Measurements from ENCODE around the gene DDT. TPM values are rescaled to one million over a fixed set of nuclear protein-coding genes. Genes with fewer than 3 reads are reported as not detected.
A peak's percentile ranks its signal among the peaks of the same experiment; 100 is the strongest.
"Not testable (repeated sequence)": the region's sequence is repeated elsewhere in the genome, so short reads cannot be mapped to it uniquely, and the experiment has no call there.

Gene DDT
- total and polyA plus RNA-seq, 10 of the 15 experiments (the other 5 are each of a cell fraction or from before 2014, with no cell fraction given) = 25.1 to 408 (median 202) TPM

DNA sequence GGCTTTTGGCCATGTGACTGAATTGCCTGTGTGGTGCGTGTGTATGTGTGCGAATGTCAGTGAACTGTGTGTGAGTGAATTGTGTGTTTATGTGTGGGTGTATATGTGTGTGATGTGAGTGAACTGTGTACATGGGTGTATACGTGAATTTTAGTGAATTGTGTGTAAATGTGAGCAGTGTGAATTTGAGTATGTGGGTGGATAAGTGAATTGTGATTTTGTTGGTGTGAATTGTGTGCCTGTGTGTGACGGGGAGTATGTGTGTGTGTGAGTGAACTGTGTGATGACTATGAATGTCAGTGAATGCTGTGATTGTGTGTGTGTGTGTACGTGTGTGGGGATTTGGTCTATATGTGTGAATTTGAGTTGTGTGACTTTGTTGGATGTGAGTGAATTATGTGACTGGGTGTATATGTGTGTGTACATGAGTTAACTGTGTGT, 4.0 kb downstream of the DDT start (continued):
- TF ChIP-seq, protein P1, sequence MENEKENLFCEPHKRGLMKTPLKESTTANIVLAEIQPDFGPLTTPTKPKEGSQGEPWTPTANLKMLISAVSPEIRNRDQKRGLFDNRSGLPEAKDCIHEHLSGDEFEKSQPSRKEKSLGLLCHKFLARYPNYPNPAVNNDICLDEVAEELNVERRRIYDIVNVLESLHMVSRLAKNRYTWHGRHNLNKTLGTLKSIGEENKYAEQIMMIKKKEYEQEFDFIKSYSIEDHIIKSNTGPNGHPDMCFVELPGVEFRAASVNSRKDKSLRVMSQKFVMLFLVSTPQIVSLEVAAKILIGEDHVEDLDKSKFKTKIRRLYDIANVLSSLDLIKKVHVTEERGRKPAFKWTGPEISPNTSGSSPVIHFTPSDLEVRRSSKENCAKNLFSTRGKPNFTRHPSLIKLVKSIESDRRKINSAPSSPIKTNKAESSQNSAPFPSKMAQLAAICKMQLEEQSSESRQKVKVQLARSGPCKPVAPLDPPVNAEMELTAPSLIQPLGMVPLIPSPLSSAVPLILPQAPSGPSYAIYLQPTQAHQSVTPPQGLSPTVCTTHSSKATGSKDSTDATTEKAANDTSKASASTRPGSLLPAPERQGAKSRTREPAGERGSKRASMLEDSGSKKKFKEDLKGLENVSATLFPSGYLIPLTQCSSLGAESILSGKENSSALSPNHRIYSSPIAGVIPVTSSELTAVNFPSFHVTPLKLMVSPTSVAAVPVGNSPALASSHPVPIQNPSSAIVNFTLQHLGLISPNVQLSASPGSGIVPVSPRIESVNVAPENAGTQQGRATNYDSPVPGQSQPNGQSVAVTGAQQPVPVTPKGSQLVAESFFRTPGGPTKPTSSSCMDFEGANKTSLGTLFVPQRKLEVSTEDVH (IDR thresholded peaks at IDR 0.05; ENCODE audit: low read depth, partially characterized antibody) = no peak
- no peak for TF ChIP-seq IRF4 (IDR thresholded peaks at IDR 0.05; ENCODE audit: low read depth, low read length)
- TF ChIP-seq CREB1 (IDR thresholded peaks at IDR 0.05; ENCODE audit: low read depth) = no peak
- no peak for TF ChIP-seq MYB (IDR thresholded peaks at IDR 0.05; ENCODE audit: borderline replicate concordance, low read depth, low read length)
- TF ChIP-seq EED (IDR thresholded peaks at IDR 0.05; ENCODE audit: low read depth) = no peak
- peak; percentile 37; the same call in 1 of the 2 replicates for TF ChIP-seq PML (IDR thresholded peaks at IDR 0.05; ENCODE audit: low read length)
- TF ChIP-seq, protein P2, sequence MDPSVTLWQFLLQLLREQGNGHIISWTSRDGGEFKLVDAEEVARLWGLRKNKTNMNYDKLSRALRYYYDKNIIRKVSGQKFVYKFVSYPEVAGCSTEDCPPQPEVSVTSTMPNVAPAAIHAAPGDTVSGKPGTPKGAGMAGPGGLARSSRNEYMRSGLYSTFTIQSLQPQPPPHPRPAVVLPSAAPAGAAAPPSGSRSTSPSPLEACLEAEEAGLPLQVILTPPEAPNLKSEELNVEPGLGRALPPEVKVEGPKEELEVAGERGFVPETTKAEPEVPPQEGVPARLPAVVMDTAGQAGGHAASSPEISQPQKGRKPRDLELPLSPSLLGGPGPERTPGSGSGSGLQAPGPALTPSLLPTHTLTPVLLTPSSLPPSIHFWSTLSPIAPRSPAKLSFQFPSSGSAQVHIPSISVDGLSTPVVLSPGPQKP (IDR thresholded peaks at IDR 0.05; ENCODE audit: low read depth, low read length) = no peak

- intact Hi-C loops (cut with micrococcal nuclease; ENCODE audit: unreplicated experiment) = no loop called here
- DNase-seq (ENCODE audit: low read depth, low spot score) = no peak
Observed at GRCh38 chr22:23969071-23969470, 5.2 kb downstream of the DDT start.

DNA sequence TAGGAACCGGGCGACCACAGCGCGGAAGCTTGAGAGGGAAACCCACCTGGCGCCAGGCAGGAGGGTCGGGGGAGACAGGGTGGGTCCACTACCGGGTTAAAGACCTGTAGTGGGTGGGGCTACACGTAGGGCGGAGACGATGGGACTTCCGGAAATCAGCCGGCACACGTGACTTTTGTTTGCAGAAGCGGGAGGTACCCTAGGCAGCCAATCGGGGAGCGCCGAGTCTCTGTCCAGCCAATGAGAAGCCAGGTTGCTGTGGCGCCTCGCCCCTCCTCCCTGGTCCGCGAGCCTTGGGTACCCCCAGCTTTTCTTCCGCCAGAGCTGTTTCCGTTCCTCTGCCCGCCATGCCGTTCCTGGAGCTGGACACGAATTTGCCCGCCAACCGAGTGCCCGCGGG, 7.7 kb downstream of the DDT start, which contains the start of gene DDTL:
DDTL (plus strand) TSS at position 321 of the 400 bp plus-strand sequence; CDS start at position 348, 27 bp downstream.
- H3K4me1 ChIP-seq (ENCODE audit: control insufficient read depth, insufficient read depth, low read length); H3K9ac ChIP-seq (ENCODE audit: control insufficient read depth, insufficient read depth, low read length); H2AFZ ChIP-seq (ENCODE audit: control insufficient read depth, low read depth, low read length); H3K27ac ChIP-seq (ENCODE audit: control insufficient read depth, insufficient read depth); H4K20me1 ChIP-seq (ENCODE audit: control insufficient read depth, insufficient read depth); intact Hi-C loops (cut with micrococcal nuclease; ENCODE audit: unreplicated experiment); CTCF ChIA-PET; DNase-seq (ENCODE audit: low read depth, low spot score); H3K9me3 ChIP-seq (replicated peaks; ENCODE audit: control insufficient read depth, insufficient read depth, low read length); H3K4me2 ChIP-seq (ENCODE audit: control insufficient read depth, insufficient read depth); BruUV-seq (replicated peaks); RAD21 ChIA-PET (ENCODE audit: unreplicated experiment); H3K27me3 ChIP-seq (replicated peaks in 1 of 2; ENCODE audit: control insufficient read depth in 2 of 2, insufficient read depth in 2 of 2, low read length in 1 of 2); SMC1A ChIA-PET (ENCODE audit: uncharacterized antibody, unreplicated experiment); in situ Hi-C loops (cut with MboI); H3K79me2 ChIP-seq (ENCODE audit: control insufficient read depth, insufficient read depth, low read length); H3K4me3 ChIP-seq; POLR2A ChIA-PET: not testable (repeated sequence)
- FAIRE-seq (peak; percentile 99), ATAC-seq (peak; percentile 99)
- H3K36me3 ChIP-seq (ENCODE audit: control insufficient read depth in 2 of 2, insufficient read depth in 2 of 2, low read length in 1 of 2) = peaks cover 9 to 21% of the 10 kb centered on the region in 2 experiments
- WGBS (ENCODE audit: insufficient coverage, insufficient replicate concordance, low lambda C conversion rate, missing lambda C conversion rate) = no CpG with 5 or more reads among the region's 30 CpGs

More at GRCh38 chr22:23969071-23969470, 5.2 kb downstream of the DDT start:
- Histone ChIP-seq H3K27me3 (replicated peaks in 1 of 2; ENCODE audit: control insufficient read depth in 2 of 2, insufficient read depth in 2 of 2, low read length in 1 of 2) (no peaks in the 10 kb centered on the region), H3K79me2 (ENCODE audit: control insufficient read depth, insufficient read depth, low read length) (peaks cover 13% of the 10 kb centered on the region), H3K4me2 (ENCODE audit: control insufficient read depth, insufficient read depth) (no peak overlapping the region), H3K4me1 (ENCODE audit: control insufficient read depth, insufficient read depth, low read length) (no peaks in the 10 kb centered on the region), H3K9me3 (replicated peaks; ENCODE audit: control insufficient read depth, insufficient read depth, low read length) (no peaks in the 10 kb centered on the region; the same call in 1 of the 3 replicates), H2AFZ (ENCODE audit: control insufficient read depth, low read depth, low read length) (no peak overlapping the region), H3K9ac (ENCODE audit: control insufficient read depth, insufficient read depth, low read length) (no peak overlapping the region), H3K27ac (ENCODE audit: control insufficient read depth, insufficient read depth) (no peak overlapping the region), H4K20me1 (ENCODE audit: control insufficient read depth, insufficient read depth) (no peaks in the 10 kb centered on the region; the same call in 1 of the 2 replicates), H3K36me3 (ENCODE audit: control insufficient read depth in 2 of 2, insufficient read depth in 2 of 2, low read length in 1 of 2) (peaks cover 11 to 25% of the 10 kb centered on the region in 2 experiments), H3K4me3 (no peak overlapping the region)
- ChIA-PET CTCF (no interaction called here), SMC1A (ENCODE audit: uncharacterized antibody, unreplicated experiment) (no interaction called here), RAD21 (ENCODE audit: unreplicated experiment) (no interaction called here), POLR2A (no interaction called here)
- in situ Hi-C loops (cut with MboI) = no loop called here
- no TSS peak for BruUV-seq (replicated peaks)
- no peak for ATAC-seq
- WGBS (ENCODE audit: insufficient coverage, insufficient replicate concordance, low lambda C conversion rate, missing lambda C conversion rate) = 100% methylated on average over 3 of the region's 3 CpGs
- TF ChIP-seq POLR2A (IDR thresholded peaks at IDR 0.05; ENCODE audit: low read depth, low read length) = 0 out of 2 replicates have a peak, but pooled peaks have one; percentile 26
- no peak for TF ChIP-seq PAX8 (IDR thresholded peaks at IDR 0.05)
- no peak for FAIRE-seq

Measured in GM12878 (cell line).